OCI-LY7 (cell line): ENCODE data around the gene PRRG3. TPM values are rescaled to one million over a fixed set of nuclear protein-coding genes. Genes with fewer than 3 reads are reported as not detected.
A peak's percentile ranks its signal among the peaks of the same experiment; 100 is the strongest.

Experiments
- BruUV-seq: library from RNA; stranded (reverse); fragments of 400-500 nt; replicated peaks from 2 replicates; lab custom pipeline; 2021; lab: Mats Ljungman, UMichigan
- CTCF ChIA-PET: fragments of 300-600 bp; sonication (Branson Sonifier 250); formaldehyde crosslinking; loops from one replicate; lab custom pipeline; 2022; ENCODE audit warnings: antibody characterized with exemption; ENCODE audit not compliant: unreplicated experiment; lab: Charles Lee
- POLR2A ChIA-PET: fragments of 300-600 bp; sonication (Branson Sonifier 250); formaldehyde crosslinking; loops from one replicate; lab custom pipeline; 2022; ENCODE audit warnings: antibody characterized with exemption; lab: Charles Lee
- DNase-seq: peaks from one replicate; pipeline ENCODE4 v3.0.0-alpha.2; 2015; ENCODE audit warnings: low spot score
- H2AFZ ChIP-seq: fragments of 200-600 bp; sonication (generic), shearing (Covaris generic); 2 replicates; pipeline ENCODE4 v1.6.1; 2014; ENCODE audit warnings: mild to moderate bottlenecking, antibody characterized with exemption, low read length, moderate library complexity
- H3K27ac ChIP-seq: fragments of 200-600 bp; sonication (generic); 2 replicates; pipeline ENCODE4 v1.5.1; 2014; ENCODE audit warnings: mixed run types, low read depth, mild to moderate bottlenecking, moderate library complexity, low read length, inconsistent platforms; ENCODE audit not compliant: poor library complexity, severe bottlenecking
- H3K36me3 ChIP-seq: fragments of 200-600 bp; sonication (generic); 2 replicates; pipeline ENCODE4 v1.6.1; 2014; ENCODE audit warnings: mild to moderate bottlenecking, antibody characterized with exemption, low read length, moderate library complexity, mixed read lengths; ENCODE audit not compliant: insufficient read depth
- H3K4me1 ChIP-seq: fragments of 200-600 bp; sonication (generic); 2 replicates; pipeline ENCODE4 v1.5.1; 2014; ENCODE audit warnings: mild to moderate bottlenecking, low read length; ENCODE audit not compliant: insufficient read depth, poor library complexity, severe bottlenecking
- H3K4me2 ChIP-seq: fragments of 200-600 bp; sonication (generic); 2 replicates; pipeline ENCODE4 v1.6.1; 2014; ENCODE audit warnings: mild to moderate bottlenecking, low read length
- H3K4me3 ChIP-seq: fragments of 200-600 bp; sonication (generic); 2 replicates; pipeline ENCODE4 v1.5.1; 2014; ENCODE audit warnings: mild to moderate bottlenecking, low read depth, low read length; ENCODE audit not compliant: poor library complexity, severe bottlenecking
- H3K79me2 ChIP-seq: fragments of 200-600 bp; sonication (generic); 2 replicates; pipeline ENCODE4 v1.6.1; 2016; ENCODE audit warnings: low read depth, mild to moderate bottlenecking, low read length, moderate library complexity, mixed read lengths; ENCODE audit not compliant: insufficient read depth
- H3K9me2 ChIP-seq: fragments of 200-600 bp; sonication (generic); 2 replicates; pipeline ENCODE4 v1.6.1; 2016; ENCODE audit warnings: mild to moderate bottlenecking, low read length, mixed read lengths; ENCODE audit not compliant: insufficient read depth
- H3K9me3 ChIP-seq: fragments of 200-600 bp; sonication (generic); 2 replicates; pipeline ENCODE4 v1.6.1; 2014; ENCODE audit warnings: mild to moderate bottlenecking, mixed run types, low read length, mixed read lengths
- H4K20me1 ChIP-seq: fragments of 200-600 bp; sonication (generic); 2 replicates; pipeline ENCODE4 v1.6.1; 2014; ENCODE audit warnings: mild to moderate bottlenecking, antibody characterized with exemption, low read length, moderate library complexity, mixed read lengths; ENCODE audit not compliant: insufficient read depth
- EZH2phosphoT487 ChIP-seq: fragments of 200-600 bp; sonication (generic); IDR thresholded peaks from 2 replicates; pipeline ENCODE4 v1.6.1; 2018; ENCODE audit warnings: low read depth, borderline replicate concordance, mild to moderate bottlenecking, mixed run types, antibody characterized with exemption, low read length, moderate library complexity, mixed read lengths
- intact Hi-C: fragments of 100-400 bp; cut with micrococcal nuclease; formaldehyde crosslinking; loops from one replicate; pipeline ENCODE4 v1.10.0; 2022; ENCODE audit not compliant: unreplicated experiment
- total RNA-seq, 2 experiments: library from RNA; depleted of rRNA in 1 of 2; stranded (reverse); fragments of >200 nt in 1 of 2; shearing (Covaris generic) in 1 of 2; gene quantifications; 2 replicates each; pipeline ENCODE4 v1.2.3, GENCODE V29; 2014 to 2022
- TF ChIP-seq, protein P1 (sequence below): fragments of 200-600 bp; sonication (generic); conservative IDR thresholded peaks from 2 replicates; pipeline ENCODE4 v1.5.1; 2014; ENCODE audit warnings: mild to moderate bottlenecking, antibody characterized with exemption, low read length, moderate library complexity, mixed read lengths

Gene PRRG3
- total RNA-seq, 2 experiments from 2014 or later = not detected

DNA sequence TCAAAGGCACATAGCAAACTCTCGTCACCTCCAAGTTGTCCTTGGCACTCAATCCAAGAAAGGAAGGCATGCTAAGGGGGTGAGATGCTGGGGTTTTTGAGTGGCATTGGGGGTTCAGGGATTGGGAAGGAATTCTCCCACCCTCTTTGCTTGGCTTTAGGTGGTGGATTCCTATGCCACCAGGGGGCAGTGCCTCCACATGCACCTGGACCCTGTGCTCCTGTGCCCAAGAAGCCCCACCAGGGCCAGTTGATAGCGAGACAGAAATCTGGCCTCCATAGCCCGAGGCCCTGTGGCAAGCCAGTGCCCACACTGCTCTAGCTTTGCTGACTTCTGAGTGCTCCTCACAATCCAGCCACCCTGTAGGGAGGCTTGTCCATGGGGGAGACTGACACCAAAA is 18.6 kb downstream of the PRRG3 start:
- no TSS peak for BruUV-seq
- intact Hi-C loops = no loop called here
- no peaks in the 10 kb centered on the region for H4K20me1 ChIP-seq
- no peak overlapping the region for H3K4me2 ChIP-seq
- no peaks in the 10 kb centered on the region for H3K79me2 ChIP-seq
- H3K27ac ChIP-seq = no peak overlapping the region
- H3K9me2 ChIP-seq = no peaks in the 10 kb centered on the region
- CTCF ChIA-PET = no interaction called here
- no peak overlapping the region for H3K4me3 ChIP-seq
- POLR2A ChIA-PET = no interaction called here
- H3K9me3 ChIP-seq = no peaks in the 10 kb centered on the region
- H3K36me3 ChIP-seq = no peaks in the 10 kb centered on the region
- no peaks in the 10 kb centered on the region for H3K4me1 ChIP-seq
- H2AFZ ChIP-seq = no peak overlapping the region
- peak; percentile 11 for DNase-seq
- TF ChIP-seq EZH2phosphoT487 = no peak
- TF ChIP-seq, protein P1, sequence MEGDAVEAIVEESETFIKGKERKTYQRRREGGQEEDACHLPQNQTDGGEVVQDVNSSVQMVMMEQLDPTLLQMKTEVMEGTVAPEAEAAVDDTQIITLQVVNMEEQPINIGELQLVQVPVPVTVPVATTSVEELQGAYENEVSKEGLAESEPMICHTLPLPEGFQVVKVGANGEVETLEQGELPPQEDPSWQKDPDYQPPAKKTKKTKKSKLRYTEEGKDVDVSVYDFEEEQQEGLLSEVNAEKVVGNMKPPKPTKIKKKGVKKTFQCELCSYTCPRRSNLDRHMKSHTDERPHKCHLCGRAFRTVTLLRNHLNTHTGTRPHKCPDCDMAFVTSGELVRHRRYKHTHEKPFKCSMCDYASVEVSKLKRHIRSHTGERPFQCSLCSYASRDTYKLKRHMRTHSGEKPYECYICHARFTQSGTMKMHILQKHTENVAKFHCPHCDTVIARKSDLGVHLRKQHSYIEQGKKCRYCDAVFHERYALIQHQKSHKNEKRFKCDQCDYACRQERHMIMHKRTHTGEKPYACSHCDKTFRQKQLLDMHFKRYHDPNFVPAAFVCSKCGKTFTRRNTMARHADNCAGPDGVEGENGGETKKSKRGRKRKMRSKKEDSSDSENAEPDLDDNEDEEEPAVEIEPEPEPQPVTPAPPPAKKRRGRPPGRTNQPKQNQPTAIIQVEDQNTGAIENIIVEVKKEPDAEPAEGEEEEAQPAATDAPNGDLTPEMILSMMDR = peak; percentile 67

- POLR2A ChIA-PET = no interaction called here
Observed at GRCh38 chrX:151714362-151714761, 19.1 kb downstream of the PRRG3 start.

DNA sequence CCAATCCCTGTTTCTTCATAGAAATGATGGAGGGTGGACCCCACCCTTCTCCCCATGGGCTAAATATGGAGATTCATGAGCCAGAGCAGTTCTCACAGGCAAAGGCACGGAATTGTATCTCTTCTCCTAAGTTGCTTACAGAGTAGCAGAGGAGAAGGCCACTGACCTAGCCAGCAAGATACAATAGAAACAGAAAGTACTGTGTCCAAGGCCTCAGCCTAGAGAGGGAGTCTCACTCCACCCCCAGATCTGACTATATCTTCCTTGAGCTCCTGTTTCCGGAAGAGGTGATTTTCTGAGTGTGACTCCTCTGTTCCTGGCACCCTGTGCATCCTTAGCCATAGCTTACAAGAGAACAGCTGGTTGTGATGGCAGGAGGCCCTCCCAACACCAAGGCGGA is 20.5 kb downstream of the PRRG3 start, which contains the start of gene FATE1:
Gene FATE1, plus strand, starts transcription at position 284 of the 400 bp plus-strand sequence. Its CDS starts 85 bp downstream, at position 369.
- intact Hi-C loops = no loop called here
- no TSS peak for BruUV-seq
- Histone ChIP-seq H3K9me2 (no peaks in the 10 kb centered on the region), H3K4me2 (no peak within 1 kb of the TSS), H3K79me2 (no peaks in the 10 kb centered on the region), H2AFZ (no peak within 1 kb of the TSS), H4K20me1 (no peaks in the 10 kb centered on the region), H3K36me3 (no peaks in the 10 kb centered on the region), H3K4me1 (no peaks in the 10 kb centered on the region), H3K9me3 (no peaks in the 10 kb centered on the region), H3K4me3 (no peak within 1 kb of the TSS), H3K27ac (no peak within 1 kb of the TSS)
- ChIA-PET POLR2A (no interaction called here), CTCF (no interaction called here)
- TF ChIP-seq, protein P1 = no peak
- no peak for TF ChIP-seq EZH2phosphoT487
- DNase-seq = no peak

More at GRCh38 chrX:151714362-151714761, 19.1 kb downstream of the PRRG3 start:
- Histone ChIP-seq H3K4me2 (no peak overlapping the region), H3K27ac (no peak overlapping the region), H3K36me3 (no peaks in the 10 kb centered on the region), H3K9me3 (no peaks in the 10 kb centered on the region), H3K4me1 (no peaks in the 10 kb centered on the region), H4K20me1 (no peaks in the 10 kb centered on the region), H3K4me3 (no peak overlapping the region), H3K9me2 (no peaks in the 10 kb centered on the region), H3K79me2 (no peaks in the 10 kb centered on the region), H2AFZ (no peak overlapping the region)
- CTCF ChIA-PET = no interaction called here
- TF ChIP-seq, protein P1 = no peak
- TF ChIP-seq EZH2phosphoT487 = no peak
- BruUV-seq = no TSS peak
- intact Hi-C loops = no loop called here
- no peak for DNase-seq
